ENCODE data around the gene FHIT.
A peak's percentile ranks its signal among the peaks of the same experiment; 100 is the strongest.

The FHIT gene

GRCh38 chr3:60599586-60599985 is 651.7 kb downstream of the FHIT start:
- TF ChIP-seq, protein P1, sequence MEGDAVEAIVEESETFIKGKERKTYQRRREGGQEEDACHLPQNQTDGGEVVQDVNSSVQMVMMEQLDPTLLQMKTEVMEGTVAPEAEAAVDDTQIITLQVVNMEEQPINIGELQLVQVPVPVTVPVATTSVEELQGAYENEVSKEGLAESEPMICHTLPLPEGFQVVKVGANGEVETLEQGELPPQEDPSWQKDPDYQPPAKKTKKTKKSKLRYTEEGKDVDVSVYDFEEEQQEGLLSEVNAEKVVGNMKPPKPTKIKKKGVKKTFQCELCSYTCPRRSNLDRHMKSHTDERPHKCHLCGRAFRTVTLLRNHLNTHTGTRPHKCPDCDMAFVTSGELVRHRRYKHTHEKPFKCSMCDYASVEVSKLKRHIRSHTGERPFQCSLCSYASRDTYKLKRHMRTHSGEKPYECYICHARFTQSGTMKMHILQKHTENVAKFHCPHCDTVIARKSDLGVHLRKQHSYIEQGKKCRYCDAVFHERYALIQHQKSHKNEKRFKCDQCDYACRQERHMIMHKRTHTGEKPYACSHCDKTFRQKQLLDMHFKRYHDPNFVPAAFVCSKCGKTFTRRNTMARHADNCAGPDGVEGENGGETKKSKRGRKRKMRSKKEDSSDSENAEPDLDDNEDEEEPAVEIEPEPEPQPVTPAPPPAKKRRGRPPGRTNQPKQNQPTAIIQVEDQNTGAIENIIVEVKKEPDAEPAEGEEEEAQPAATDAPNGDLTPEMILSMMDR (conservative IDR thresholded peaks at IDR 0.05; ENCODE audit: low read depth), result no peak
- no peak overlapping the region for H3K27ac ChIP-seq
- ChIA-PET POLR2A (ENCODE audit: low non-redundant PET) (no interaction called here), CTCF (no interaction called here)
- no peak for DNase-seq (ENCODE audit: low spot score)

DNA sequence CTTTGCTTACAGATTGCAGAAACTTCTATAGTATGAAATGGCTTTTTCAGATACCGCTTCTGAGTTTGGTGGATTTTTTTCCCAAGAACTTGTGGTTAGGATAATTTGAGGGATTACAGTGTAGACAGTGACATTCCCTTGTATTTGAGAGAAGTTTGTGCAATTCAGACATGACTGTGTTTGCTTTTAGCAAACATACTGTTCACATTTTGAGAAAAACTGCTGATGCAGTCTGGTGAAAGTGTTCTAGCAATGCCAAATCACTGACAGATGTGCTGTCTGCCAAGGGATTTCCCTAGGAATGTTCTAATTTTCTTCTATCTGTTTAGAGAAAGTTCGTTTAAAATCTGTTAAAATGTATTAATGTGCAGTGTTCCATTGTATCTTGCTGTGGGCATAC is 652.6 kb downstream of the FHIT start:
- no peak overlapping the region for H3K27ac ChIP-seq
- TF ChIP-seq, protein P1 (conservative IDR thresholded peaks at IDR 0.05; ENCODE audit: low read depth), result no peak
- no peak for DNase-seq (ENCODE audit: low spot score)
- CTCF ChIA-PET, result no interaction called here
- POLR2A ChIA-PET (ENCODE audit: low non-redundant PET), result no interaction called here

GRCh38 chr3:60594025-60594424 is 657.2 kb downstream of the FHIT start:
- peak; percentile 11 for DNase-seq (ENCODE audit: low spot score)

DNA sequence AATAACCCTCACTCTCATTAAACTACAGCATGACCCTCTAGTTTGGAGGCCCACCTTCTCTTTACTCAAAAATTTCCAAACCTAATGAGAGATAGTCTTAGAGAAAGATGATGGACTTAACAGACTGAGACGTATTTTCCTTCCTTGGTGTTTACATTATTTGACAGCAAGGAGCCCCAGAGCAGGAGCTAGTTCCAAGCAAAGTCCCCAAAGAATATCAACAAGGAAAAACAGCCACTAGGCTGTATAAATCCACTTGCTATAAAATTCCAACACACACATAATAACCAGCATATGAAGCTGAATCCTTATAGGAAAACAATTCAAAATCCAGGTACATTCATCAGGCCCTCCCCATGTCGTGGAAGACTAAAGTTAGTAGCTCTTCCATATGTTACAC is 660.0 kb downstream of the FHIT start:
- no peak for DNase-seq (ENCODE audit: low spot score)
- H3K27ac ChIP-seq, result no peak overlapping the region
- TF ChIP-seq, protein P1 (conservative IDR thresholded peaks at IDR 0.05; ENCODE audit: low read depth), result no peak
- ChIA-PET POLR2A (ENCODE audit: low non-redundant PET) (no interaction called here), CTCF (no interaction called here)

More at GRCh38 chr3:60594025-60594424, 657.2 kb downstream of the FHIT start:
- no peak overlapping the region for H3K27ac ChIP-seq
- CTCF ChIA-PET, result no interaction called here
- POLR2A ChIA-PET (ENCODE audit: low non-redundant PET), result no interaction called here
- TF ChIP-seq, protein P1 (conservative IDR thresholded peaks at IDR 0.05; ENCODE audit: low read depth), result no peak

- TF ChIP-seq, protein P1 (conservative IDR thresholded peaks at IDR 0.05; ENCODE audit: low read depth), result no peak
- POLR2A ChIA-PET (ENCODE audit: low non-redundant PET), result no interaction called here
- peak; percentile 30 for DNase-seq (ENCODE audit: low spot score)
Observed at GRCh38 chr3:60588806-60589205, 662.4 kb downstream of the FHIT start.

GRCh38 chr3:60585918-60586317 is 665.3 kb downstream of the FHIT start:
- TF ChIP-seq, protein P1 (conservative IDR thresholded peaks at IDR 0.05; ENCODE audit: low read depth), result no peak
- no peak overlapping the region for H3K27ac ChIP-seq
- CTCF ChIA-PET, result no interaction called here
- POLR2A ChIA-PET (ENCODE audit: low non-redundant PET), result no interaction called here
- no peak for DNase-seq (ENCODE audit: low spot score)

More at GRCh38 chr3:60588806-60589205, 662.4 kb downstream of the FHIT start:
- no peak overlapping the region for H3K27ac ChIP-seq
- CTCF ChIA-PET, result no interaction called here

DNA sequence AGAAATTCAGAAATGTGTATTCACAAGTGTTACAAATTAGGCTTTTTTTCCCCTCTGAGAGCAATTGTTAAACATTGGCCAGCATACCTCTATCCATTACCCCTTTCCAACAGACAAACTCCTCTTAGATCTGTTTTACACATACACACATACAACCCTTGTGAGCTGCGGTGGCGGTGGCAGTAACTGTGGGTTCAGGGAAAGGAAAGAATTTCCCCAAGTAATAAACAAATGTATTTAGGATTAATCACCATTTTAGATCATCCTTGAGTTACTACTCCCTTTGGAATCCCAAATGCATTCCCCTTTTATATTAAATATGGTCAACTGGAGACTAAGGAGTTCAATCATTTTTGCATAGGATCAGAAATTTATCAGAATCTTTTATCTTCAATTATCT is 667.0 kb downstream of the FHIT start:
- ChIA-PET CTCF (no interaction called here), POLR2A (ENCODE audit: low non-redundant PET) (no interaction called here)
- no peak overlapping the region for H3K27ac ChIP-seq
- no peak for DNase-seq (ENCODE audit: low spot score)
- TF ChIP-seq, protein P1 (conservative IDR thresholded peaks at IDR 0.05; ENCODE audit: low read depth), result no peak
